ENCODE results near the gene MGMT.

The MGMT gene

GRCh38 chr10:129716211-129716681 is 249.2 kb downstream of the MGMT start:
- no peak for DNase-seq

DNA sequence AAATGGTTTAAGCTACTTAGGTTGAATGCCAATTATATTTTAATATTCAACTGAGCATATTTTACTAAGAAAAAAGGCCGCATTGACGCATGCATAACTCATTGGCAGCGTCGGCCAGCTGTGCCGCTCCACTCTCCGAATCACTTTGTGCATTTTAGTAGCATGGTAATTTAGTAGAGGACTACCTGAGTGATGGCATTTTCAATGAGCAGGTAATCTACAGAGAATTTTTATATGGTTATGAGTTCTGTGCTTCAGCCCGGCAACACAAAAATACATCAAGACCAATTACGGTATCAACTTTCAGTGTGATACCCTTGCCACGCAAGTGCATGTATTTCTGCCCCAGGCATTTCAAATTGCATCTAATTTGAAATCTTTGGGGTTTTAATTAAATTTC is 249.8 kb downstream of the MGMT start:
- DNase-seq = no peak

DNA sequence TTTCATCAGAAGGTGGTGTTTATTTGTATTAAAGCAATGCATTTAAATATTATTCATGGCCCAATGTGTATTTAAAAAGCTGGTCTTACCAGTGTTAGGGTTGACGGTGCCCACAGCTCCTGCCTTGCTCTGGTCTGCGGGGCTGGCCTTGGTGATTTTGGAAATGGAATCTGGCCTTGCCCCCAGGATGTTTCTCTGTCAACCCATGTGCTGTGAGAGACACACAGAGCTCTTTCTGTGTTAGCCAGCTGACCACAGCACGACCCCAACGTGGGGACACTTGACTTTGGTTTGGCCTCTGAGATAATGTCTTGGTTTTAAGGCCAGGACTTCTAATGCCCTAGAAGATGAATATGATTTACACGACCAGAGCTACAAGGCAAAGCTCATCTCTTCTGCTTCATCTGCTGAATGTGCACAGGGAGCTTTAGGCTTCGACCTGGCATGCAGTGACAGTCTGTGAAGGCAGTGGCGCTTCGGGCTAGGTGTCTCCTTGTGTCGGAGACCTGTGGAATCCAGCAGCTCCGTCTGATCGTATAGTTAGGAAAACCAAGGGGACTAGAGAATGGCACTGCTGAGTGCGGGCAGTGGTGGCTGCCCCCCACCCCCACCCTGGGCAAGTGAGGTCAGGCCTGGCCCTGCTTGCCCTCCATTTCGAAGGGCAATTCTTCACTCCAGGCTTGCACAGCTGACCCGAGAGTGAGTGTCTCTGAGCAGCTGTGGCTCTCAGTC is 250.9 kb downstream of the MGMT start:
- DNase-seq = no peak

- no peak for DNase-seq
Observed at GRCh38 chr10:129718548-129719414, 251.7 kb downstream of the MGMT start.

DNA sequence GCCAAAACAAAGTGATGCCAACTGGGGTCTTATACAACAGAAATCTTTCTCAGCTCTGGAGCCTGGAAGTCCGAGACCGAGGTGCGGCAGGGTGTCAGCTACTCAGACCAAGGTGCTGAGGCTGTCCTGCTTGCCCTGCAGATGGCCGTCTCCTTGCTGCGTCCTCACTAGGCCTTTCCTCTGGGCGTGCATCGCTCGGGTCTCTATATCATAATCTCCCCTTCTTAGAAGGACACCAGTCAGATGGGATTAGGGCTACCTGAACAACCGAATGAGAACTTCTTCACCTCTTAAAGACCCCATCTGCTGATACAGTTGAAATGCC is 252.3 kb downstream of the MGMT start:
- no peak for DNase-seq

- DNase-seq = no peak
Observed at GRCh38 chr10:129719889-129720590, 253.0 kb downstream of the MGMT start.

DNA sequence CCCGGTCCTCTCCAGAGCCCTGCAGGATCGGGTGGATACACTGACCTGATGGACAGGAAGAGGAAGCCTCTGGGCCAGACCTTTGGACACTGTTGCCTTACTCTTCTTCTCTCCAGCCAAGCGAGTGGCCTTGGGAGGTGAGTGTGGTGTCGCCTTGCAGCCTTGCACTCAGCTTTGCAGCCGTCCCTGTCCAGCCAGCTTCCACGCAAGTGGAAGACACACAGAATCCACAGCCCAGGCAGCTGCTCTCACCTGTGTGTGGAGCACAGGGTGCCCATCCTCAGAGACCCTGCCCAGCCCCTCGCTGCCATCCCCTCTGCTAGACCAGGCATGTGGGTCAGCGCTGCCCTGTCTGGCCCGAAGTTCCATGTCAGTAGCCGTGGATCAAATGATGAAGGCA is 258.0 kb downstream of the MGMT start:
- no peak for DNase-seq

GRCh38 chr10:129725482-129725881 is 258.4 kb downstream of the MGMT start:
- no peak for DNase-seq

DNA sequence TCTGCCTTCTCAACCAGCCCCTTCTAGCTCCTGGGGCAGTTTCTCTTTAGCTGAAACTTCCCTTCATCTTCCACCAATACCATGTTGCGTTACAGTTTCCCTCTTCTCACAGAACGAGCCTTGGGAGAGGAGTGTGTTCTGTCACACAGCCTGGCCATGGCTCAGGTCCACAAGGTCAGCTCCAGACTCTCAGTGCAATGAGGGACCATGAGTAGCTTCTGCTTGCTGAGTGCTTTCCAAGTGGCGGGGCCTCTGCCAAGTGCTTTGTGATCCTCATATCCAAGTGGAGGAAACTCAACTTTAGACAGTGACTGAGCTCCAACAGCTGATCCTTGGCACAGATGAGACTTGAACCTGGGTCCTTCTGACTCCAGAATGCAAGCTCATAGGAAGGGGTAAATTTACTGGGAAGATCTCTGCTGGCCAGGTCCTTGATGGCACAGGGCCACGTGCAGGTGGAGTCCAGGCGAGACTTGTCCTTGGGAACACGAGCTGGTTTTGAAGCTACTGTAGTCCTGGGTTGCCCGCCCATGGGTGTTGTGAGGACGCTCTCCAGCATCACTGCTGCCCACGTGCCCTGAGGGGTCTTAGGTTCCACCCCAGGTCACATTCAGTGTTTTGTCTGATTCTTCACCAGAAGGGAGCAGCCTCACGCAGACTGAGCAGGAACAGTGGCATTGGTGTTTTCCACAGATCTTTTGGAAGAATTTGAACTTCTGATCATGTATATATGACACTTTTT is 259.0 kb downstream of the MGMT start:
- DNase-seq = no peak

- no peak for DNase-seq
Observed at GRCh38 chr10:129727071-129727470, 260.0 kb downstream of the MGMT start.

DNA sequence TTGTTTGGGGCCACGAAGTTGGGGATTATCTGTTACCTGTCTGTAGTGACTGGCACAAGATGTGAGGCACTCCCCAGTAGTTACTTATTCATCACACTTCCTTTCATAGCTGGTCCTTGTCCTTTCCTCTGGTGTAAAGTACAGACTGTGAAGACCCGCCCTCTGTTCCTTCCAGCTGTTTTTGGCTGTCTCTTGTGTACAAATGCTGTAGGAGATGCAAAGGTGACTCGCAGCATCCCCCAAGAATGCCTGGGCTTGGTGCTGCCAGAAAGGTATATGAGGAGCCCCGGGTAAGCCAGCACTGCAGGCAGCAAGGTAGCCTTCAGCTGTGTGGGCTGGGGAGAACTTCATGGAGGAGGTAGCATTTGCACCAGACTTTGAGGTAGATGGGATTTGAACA is 260.5 kb downstream of the MGMT start:
- DNase-seq = no peak

DNA sequence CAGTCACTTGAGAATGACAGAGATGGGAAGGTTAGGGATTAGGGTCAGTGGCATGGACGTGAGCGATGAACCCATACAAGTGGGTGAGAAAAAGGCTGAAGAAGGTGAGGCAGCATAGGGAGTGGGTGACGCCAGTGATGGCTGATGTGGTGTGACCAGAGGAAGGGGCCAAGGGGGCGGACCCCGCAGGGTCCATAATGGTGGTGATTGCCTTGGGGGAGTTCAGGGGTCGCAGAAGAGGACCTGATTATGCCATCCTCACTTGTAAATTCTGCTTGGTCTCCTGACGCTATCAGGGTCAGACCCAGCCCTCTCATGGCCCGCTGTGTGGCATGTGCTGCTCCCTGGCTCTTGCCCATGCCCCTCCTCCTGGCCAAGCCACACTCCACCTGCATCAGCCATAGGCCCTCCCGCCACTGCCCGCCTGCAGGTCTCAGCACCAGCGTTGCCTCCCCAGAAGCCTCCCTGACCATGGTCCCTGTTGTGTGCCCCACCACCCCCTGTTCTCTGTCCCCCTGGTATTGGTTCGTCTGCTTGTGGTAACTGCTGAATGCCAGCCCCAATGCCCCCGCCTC is 261.3 kb downstream of the MGMT start:
- no peak for DNase-seq

DNA sequence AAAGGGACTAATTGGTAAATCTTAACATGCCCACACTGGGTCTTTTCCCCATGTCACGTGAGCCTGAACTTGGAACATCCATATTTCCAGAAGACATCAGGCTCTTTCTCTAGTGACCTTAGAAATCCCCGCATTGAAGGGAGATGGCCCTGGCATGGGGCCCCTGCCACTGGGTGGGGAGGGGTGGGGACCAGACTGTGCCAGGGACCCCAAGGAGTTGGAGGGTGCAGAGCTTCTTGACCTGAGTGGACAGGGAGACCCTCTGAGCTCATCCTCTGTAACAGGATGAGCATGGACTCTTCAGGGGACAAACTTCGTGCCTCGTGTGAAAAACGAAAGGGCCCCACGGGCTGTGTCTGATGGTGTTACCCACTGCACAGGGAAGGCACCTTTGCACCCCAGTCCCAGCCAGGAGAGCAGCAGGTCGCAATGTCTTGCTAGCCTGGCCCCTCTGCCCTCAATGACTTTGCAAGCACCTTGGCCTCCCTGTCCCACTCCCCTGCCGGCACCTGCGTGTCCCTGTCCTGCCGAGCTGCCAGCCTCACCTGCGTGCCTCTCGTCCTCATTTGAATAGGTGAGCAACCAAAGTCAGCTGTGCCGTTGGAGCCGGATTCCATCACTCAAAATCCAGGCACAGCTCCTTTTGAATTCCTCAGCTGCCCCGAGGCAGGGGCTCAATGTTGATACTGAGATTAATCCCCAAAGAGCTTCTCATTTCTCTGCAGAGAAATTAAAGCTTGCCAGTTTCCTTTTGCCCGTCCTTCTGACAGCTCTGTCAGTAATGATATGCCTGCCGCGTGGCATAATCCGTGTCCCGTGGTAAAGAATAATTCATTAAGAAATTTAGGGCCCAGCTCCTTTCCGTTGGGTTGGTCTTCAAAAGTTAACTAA is 262.1 kb downstream of the MGMT start:
- DNase-seq = no peak

- no peak for DNase-seq
Observed at GRCh38 chr10:129730272-129730992, 263.4 kb downstream of the MGMT start.

DNA sequence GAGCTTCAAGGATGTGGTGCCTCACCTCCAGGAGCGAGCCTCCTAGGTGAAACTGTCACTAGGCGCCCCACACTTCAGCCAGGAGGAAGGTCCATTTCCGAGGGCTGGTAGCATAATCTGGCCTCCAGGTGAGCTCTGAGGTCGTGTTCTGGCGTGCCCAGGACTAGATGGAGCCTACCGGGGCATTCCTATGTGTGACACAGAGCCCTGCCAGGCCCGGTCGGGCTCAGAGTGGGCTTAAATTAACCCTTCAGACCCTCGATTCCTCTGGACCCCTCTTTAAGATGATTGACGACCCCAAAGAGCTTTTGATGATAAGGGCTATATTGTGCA is 263.9 kb downstream of the MGMT start:
- no peak for DNase-seq

DNA sequence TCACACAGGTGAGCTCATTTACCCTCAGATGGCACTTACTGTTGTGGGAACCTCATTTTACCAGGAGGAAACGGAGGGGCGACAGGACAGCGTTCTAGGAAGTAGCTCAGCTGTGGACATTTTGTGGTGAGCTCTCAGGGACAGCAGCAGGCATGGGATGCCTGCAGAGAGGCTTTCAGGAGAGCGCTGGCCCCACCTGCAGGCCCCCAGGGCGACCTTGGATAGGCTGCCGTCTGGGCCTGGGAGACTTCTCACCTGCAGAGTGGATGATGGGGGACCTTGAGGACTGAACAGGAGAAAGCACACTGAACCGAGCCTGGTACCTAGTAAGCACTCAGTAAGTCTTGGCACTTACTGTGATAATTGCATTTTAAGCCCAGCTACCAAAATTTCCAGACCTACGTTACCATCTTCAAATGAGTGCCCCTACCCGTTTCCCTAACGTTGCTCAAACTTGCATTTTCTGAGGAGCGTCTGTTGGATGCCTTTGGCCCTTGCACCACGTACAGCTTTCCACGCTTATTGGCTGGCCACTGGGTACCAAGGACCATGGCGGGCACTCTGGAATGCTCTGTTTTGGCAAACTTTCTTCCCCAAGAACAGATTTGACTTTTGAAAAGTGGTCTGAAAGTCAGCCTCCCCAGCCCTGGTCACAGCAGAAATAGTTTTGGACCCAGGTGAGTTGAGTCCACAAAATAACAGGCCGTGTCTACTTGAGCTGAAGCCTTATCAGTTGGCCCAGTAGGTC is 273.7 kb downstream of the MGMT start:
- DNase-seq = no peak

DNA sequence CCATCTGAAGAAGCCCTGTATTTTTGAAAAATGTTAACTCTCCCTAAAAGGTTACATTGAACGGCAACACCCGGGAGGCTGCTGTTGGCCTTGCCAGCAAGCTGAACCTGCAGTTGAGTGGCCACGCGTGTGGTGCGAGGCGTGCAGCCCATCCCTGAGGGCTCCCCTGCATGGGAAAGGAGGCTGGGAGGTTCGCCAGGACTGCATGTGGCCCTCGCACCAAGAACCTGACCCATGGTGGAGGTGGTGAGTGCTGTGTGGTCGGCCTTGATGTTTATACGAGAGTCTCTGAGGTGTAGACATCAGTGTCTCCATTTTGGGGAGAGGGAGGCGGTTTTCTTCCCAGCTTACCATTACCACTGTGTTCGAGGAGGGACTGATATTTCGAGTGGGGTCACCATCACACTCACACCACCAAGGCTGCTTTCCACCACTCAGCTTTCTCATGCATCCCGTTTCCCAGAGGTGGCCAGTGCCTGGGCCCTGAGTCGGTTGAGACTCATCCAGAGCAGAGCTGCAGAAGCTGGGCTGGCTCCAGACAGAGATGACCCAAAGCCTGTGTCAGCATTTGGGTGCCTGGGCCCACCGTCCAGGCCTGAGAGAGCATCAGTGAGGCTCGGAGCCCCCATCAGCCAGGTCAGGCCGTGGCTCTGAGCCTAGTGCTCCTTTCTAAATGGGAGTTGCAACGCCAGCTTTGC is 274.4 kb downstream of the MGMT start:
- no peak for DNase-seq

DNA sequence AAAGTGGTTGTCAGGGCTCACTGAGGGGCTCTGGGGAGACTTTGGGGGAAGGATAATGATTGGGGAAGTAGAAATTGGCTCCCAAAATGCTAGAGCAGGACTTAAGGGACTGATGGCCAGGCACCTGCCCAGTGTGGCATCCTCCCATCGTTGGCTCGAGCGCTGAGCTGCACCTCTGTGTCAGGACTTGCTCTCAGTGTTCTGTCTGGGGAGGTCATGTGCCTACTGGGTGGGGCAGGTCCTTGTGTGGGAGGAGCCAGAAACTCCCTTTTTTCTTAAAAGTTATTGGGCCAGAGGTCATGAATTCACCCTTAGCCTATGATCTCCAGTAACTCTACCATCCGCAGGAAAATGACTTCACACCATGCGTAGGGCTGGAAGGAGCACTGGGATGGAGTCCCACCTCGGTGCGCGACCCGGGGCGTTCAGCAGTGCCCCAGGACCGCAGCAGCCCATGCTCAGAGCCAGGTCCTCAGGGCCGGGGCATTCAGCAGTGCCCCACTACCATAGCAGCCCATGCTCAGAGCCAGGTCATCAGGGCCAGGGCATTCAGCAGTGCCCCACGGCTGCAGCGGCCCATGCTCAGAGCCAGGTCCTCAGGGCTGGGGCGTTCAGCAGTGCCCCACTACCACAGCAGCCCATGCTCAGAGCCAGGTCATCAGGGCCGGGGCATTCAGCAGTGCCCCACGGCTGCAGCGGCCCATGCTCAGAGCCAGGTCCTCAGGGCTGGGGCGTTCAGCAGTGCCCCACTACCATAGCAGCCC is 275.1 kb downstream of the MGMT start:
- DNase-seq = no peak

Measured in left hindlimb (tissue), 1 donor.